Osteoblast (primary cell): Measurements from ENCODE around the gene ZG16B. TPM values are rescaled to one million over a fixed set of nuclear protein-coding genes. Genes with fewer than 3 reads are reported as not detected.

Experiments used
- DNase-seq: peaks from one replicate; pipeline ENCODE4 v3.0.0; 2011; ENCODE audit warnings: low spot score, mixed read lengths; ENCODE audit not compliant: insufficient read length; ENCODE audit errors: missing footprints
- H2AFZ ChIP-seq: 2 replicates; pipeline ENCODE4 v1.6.0; 2011; ENCODE audit warnings: mild to moderate bottlenecking, low read length
- H3K27ac ChIP-seq: 2 replicates; pipeline ENCODE4 v1.5.1; 2011; ENCODE audit warnings: mild to moderate bottlenecking, low read depth, low read length, moderate library complexity
- H3K27me3 ChIP-seq: 2 replicates; pipeline ENCODE4 v1.6.0; 2012; ENCODE audit warnings: mild to moderate bottlenecking, control low read depth, inconsistent platforms, low read length, moderate library complexity; ENCODE audit not compliant: insufficient read depth
- H3K36me3 ChIP-seq: 2 replicates; pipeline ENCODE4 v1.5.1; 2011; ENCODE audit warnings: mild to moderate bottlenecking, low read length, control low read depth, moderate library complexity; ENCODE audit not compliant: insufficient read depth
- H3K4me1 ChIP-seq: 2 replicates; pipeline ENCODE4 v1.5.1; 2011; ENCODE audit warnings: mild to moderate bottlenecking, low read length, control low read depth, moderate library complexity; ENCODE audit not compliant: insufficient read depth
- H3K4me2 ChIP-seq: 2 replicates; pipeline ENCODE4 v1.6.0; 2011; ENCODE audit warnings: mild to moderate bottlenecking, low read length; ENCODE audit not compliant: insufficient read depth
- H3K4me3 ChIP-seq: fragments of 200-600 bp; sonication (generic); 3 replicates; pipeline ENCODE4 v1.5.1; 2012; ENCODE audit warnings: mild to moderate bottlenecking, low read length, inconsistent platforms; ENCODE audit not compliant: insufficient read depth
- H3K79me2 ChIP-seq: 2 replicates; pipeline ENCODE4 v1.6.0; 2012; ENCODE audit warnings: mild to moderate bottlenecking, low read length, control low read depth, inconsistent platforms; ENCODE audit not compliant: insufficient read depth
- H3K9me3 ChIP-seq: 2 replicates; pipeline ENCODE4 v1.5.1; 2011; ENCODE audit warnings: low read depth, low read length, control low read depth
- H4K20me1 ChIP-seq: 2 replicates; pipeline ENCODE4 v1.6.0; 2012; ENCODE audit warnings: mild to moderate bottlenecking, low read length, control low read depth; ENCODE audit not compliant: insufficient read depth
- total RNA-seq: library from RNA; depleted of rRNA; stranded (reverse); fragments of >200 nt; gene quantifications from 2 replicates; pipeline ENCODE4 v1.2.3, GENCODE V29; 2012
- TF ChIP-seq, protein P1 (sequence below): IDR thresholded peaks from 2 replicates; pipeline ENCODE4 v1.5.1; 2011; ENCODE audit warnings: mild to moderate bottlenecking, low read depth, low read length, moderate library complexity; ENCODE audit errors: extremely low read depth

The ZG16B gene
- total RNA-seq, 1 donor = 1.4 TPM

DNA sequence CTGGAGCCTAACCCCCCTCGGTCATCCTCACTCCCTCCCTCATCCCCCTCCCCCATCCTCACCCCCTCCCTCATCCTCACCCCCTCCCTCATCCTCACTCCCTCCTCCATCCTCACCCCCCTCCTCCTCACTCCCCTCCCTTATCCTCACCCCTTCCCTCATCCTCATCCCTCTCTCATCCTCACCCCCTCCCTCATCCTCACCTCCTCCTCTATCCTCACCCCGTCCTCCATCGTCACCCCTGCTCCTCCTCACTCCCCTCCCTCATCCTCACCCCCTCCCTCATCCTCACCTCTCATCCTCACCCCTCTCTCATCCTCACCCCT is 43.3 kb upstream of the ZG16B start:
- no peaks in the 10 kb centered on the region for H3K4me1 ChIP-seq
- H3K9me3 ChIP-seq = no peaks in the 10 kb centered on the region
- no peak for DNase-seq
- H3K4me2 ChIP-seq = no peak overlapping the region
- peaks cover 62% of the 10 kb centered on the region for H3K27me3 ChIP-seq
- TF ChIP-seq, protein P1, sequence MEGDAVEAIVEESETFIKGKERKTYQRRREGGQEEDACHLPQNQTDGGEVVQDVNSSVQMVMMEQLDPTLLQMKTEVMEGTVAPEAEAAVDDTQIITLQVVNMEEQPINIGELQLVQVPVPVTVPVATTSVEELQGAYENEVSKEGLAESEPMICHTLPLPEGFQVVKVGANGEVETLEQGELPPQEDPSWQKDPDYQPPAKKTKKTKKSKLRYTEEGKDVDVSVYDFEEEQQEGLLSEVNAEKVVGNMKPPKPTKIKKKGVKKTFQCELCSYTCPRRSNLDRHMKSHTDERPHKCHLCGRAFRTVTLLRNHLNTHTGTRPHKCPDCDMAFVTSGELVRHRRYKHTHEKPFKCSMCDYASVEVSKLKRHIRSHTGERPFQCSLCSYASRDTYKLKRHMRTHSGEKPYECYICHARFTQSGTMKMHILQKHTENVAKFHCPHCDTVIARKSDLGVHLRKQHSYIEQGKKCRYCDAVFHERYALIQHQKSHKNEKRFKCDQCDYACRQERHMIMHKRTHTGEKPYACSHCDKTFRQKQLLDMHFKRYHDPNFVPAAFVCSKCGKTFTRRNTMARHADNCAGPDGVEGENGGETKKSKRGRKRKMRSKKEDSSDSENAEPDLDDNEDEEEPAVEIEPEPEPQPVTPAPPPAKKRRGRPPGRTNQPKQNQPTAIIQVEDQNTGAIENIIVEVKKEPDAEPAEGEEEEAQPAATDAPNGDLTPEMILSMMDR = no peak
- no peak overlapping the region for H2AFZ ChIP-seq
- no peaks in the 10 kb centered on the region for H3K79me2 ChIP-seq
- H3K4me3 ChIP-seq = no peak overlapping the region
- H4K20me1 ChIP-seq = no peaks in the 10 kb centered on the region
- no peaks in the 10 kb centered on the region for H3K36me3 ChIP-seq
- no peak overlapping the region for H3K27ac ChIP-seq

DNA sequence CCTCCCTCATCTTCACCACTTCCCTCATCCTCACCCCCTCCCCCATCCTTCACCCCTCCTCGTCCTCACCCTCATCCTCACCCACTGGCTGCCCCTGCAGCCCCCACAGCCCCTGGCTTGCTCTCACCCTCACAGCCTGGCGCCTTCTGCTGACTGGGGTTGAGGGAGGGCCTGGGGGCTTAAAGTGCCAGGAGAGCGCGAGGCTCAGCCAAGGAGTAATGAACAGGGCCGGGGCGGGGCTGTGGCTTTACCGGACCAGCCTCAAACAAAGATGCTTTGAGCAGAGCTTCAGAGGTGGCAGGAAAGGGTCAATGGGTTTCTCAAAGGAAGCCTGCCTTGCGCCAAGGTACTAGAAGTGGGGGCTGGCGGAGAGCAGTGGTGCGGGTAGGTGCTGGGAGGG is 42.7 kb upstream of the ZG16B start, which contains the start of gene PRSS33:
Gene PRSS33, minus strand, starts transcription at position 155 of the 400 bp plus-strand sequence. CDS start 1,013 bp downstream, outside the sequence.
- TF ChIP-seq, protein P1 = no peak
- Histone ChIP-seq H3K4me3 (no peak within 1 kb of the TSS), H3K9me3 (no peaks in the 10 kb centered on the region), H3K27ac (no peak within 1 kb of the TSS), H3K4me2 (no peak within 1 kb of the TSS), H3K36me3 (no peaks in the 10 kb centered on the region), H3K27me3 (peaks cover 65% of the 10 kb centered on the region), H3K79me2 (no peaks in the 10 kb centered on the region), H4K20me1 (no peaks in the 10 kb centered on the region), H3K4me1 (no peaks in the 10 kb centered on the region), H2AFZ (no peak within 1 kb of the TSS)
- DNase-seq = peak; percentile 54

DNA sequence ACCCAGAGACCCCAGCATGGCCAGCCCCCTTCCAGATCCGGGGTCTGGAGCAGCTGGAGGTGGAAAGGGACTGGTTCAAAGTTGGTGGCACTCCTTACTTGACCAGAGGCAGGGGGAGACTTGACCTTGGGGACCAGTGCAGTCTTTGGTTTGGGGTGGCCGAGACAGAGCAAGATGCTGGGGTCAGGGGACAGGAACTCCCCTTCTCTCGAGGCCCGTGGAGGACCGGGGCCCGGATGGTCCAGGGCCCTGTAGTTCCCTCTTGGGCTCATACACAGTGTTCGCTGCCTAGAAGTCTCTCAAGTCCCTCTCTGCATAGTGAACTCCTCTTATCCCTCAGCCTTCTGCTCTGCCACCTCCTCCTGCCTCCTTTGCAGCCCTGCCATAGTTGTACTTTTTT is 42.1 kb upstream of the ZG16B start:
- peaks cover 65% of the 10 kb centered on the region for H3K27me3 ChIP-seq
- no peak overlapping the region for H2AFZ ChIP-seq
- no peaks in the 10 kb centered on the region for H4K20me1 ChIP-seq
- H3K4me3 ChIP-seq = no peak overlapping the region
- H3K4me2 ChIP-seq = no peak overlapping the region
- H3K36me3 ChIP-seq = no peaks in the 10 kb centered on the region
- H3K4me1 ChIP-seq = no peaks in the 10 kb centered on the region
- H3K9me3 ChIP-seq = no peaks in the 10 kb centered on the region
- peak; percentile 60 for DNase-seq
- no peak overlapping the region for H3K27ac ChIP-seq
- no peaks in the 10 kb centered on the region for H3K79me2 ChIP-seq
- TF ChIP-seq, protein P1 = no peak

DNA sequence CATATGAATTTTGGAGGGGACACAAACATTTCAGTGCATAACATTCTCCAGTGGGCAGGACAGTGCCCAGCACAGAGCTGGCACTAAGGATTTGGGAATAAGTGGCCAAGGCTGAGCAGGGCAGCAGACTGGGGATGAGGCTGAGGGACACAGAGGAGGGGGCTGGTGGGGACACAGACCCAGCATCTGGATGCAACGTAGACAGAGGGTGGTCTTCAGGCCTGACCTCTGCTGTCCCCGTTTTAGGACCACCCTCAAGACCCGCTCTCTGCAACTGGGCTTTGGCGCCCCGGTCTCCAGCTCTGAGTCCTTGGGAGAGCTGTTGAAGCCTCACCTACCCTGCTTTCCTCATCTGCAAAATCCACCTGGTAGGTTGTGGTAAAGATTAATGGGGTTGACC is 39.5 kb upstream of the ZG16B start:
- H3K9me3 ChIP-seq = no peaks in the 10 kb centered on the region
- H3K4me1 ChIP-seq = no peaks in the 10 kb centered on the region
- DNase-seq = no peak
- H3K36me3 ChIP-seq = no peaks in the 10 kb centered on the region
- H3K79me2 ChIP-seq = no peaks in the 10 kb centered on the region
- TF ChIP-seq, protein P1 = no peak
- H3K27ac ChIP-seq = no peak overlapping the region
- H3K4me3 ChIP-seq = no peak overlapping the region
- peaks cover 59% of the 10 kb centered on the region for H3K27me3 ChIP-seq
- no peak overlapping the region for H3K4me2 ChIP-seq
- no peaks in the 10 kb centered on the region for H4K20me1 ChIP-seq
- H2AFZ ChIP-seq = no peak overlapping the region
